ENCODE results near the gene NEGR1. TPM values are rescaled to one million over a fixed set of nuclear protein-coding genes. Genes with fewer than 3 reads are reported as not detected.

Gene NEGR1
- total and polyA plus RNA-seq, 9 donors: 4.7 to 15.1 (median 9.1) TPM

GRCh38 chr1:71695821-71696220 is 586.5 kb downstream of the NEGR1 start:
- no peaks in the 10 kb centered on the region for H3K36me3 ChIP-seq
- no peaks in the 10 kb centered on the region for H3K27me3 ChIP-seq
- 81 to 88% (median 83%) methylated on average over 1 of the region's 1 CpG for WGBS, 3 donors
- H3K27ac ChIP-seq: no peak overlapping the region
- no peaks in the 10 kb centered on the region for H3K4me1 ChIP-seq (ENCODE audit: insufficient read depth)
- no peaks in the 10 kb centered on the region for H3K9me3 ChIP-seq
- TF ChIP-seq POLR2A (IDR thresholded peaks at IDR 0.05) (no peak), CTCF (IDR thresholded peaks at IDR 0.05) (no peak), EP300 (IDR thresholded peaks at IDR 0.05) (no peak)
- intact Hi-C loops (cut with DNase I): no loop called here
- H3K4me3 ChIP-seq: no peak overlapping the region
- DNase-seq: no peak

DNA sequence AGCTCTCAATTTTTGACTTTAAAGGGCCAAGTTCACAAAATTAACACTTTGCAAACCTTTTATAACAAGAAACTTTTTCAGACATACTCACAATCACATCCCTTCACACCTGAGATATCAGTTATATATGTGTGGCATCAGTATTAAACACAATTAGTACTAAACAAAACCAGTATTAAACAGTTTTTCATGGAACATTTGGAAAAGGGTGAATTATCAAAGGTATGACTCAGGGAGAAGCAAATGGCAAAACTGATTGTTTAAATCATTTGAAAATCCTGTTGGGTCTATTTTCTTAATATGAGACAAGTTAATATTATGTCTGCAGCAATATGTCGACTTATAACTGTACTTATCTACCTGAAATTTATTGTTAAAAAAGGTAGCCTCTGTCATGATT is 587.3 kb downstream of the NEGR1 start:
- Histone ChIP-seq H3K9me3 (no peaks in the 10 kb centered on the region), H3K4me1 (ENCODE audit: insufficient read depth) (no peaks in the 10 kb centered on the region), H3K27me3 (no peaks in the 10 kb centered on the region), H3K4me3 (no peak overlapping the region), H3K36me3 (no peaks in the 10 kb centered on the region), H3K27ac (no peak overlapping the region)
- TF ChIP-seq CTCF (IDR thresholded peaks at IDR 0.05) (no peak), POLR2A (IDR thresholded peaks at IDR 0.05) (no peak), EP300 (IDR thresholded peaks at IDR 0.05) (no peak)
- DNase-seq: no peak
- intact Hi-C loops (cut with DNase I): no loop called here
- 72 to 81% (median 80%) methylated on average over 1 of the region's 1 CpG for WGBS, 3 donors

GRCh38 chr1:71693581-71693980 is 588.8 kb downstream of the NEGR1 start:
- Histone ChIP-seq H3K4me3 (no peak overlapping the region), H3K4me1 (ENCODE audit: insufficient read depth) (no peaks in the 10 kb centered on the region)
- intact Hi-C loops (cut with DNase I): no loop called here

GRCh38 chr1:71689635-71690034 is 592.7 kb downstream of the NEGR1 start:
- intact Hi-C loops (cut with DNase I): no loop called here
- Histone ChIP-seq H3K36me3 (no peaks in the 10 kb centered on the region), H3K27ac (no peak overlapping the region), H3K27me3 (no peaks in the 10 kb centered on the region), H3K9me3 (no peaks in the 10 kb centered on the region), H3K4me1 (ENCODE audit: insufficient read depth) (no peaks in the 10 kb centered on the region), H3K4me3 (no peak overlapping the region)
- 92 to 93% (median 92%) methylated on average over 2 of the region's 2 CpGs for WGBS, 3 donors
- TF ChIP-seq POLR2A (IDR thresholded peaks at IDR 0.05) (no peak), EP300 (IDR thresholded peaks at IDR 0.05) (no peak)
- DNase-seq: no peak

More at GRCh38 chr1:71693581-71693980, 588.8 kb downstream of the NEGR1 start:
- no peak for TF ChIP-seq CTCF (IDR thresholded peaks at IDR 0.05)
- no peak for TF ChIP-seq EP300 (IDR thresholded peaks at IDR 0.05)
- TF ChIP-seq POLR2A (IDR thresholded peaks at IDR 0.05): no peak
- DNase-seq: no peak
- Histone ChIP-seq H3K27ac (no peak overlapping the region), H3K9me3 (no peaks in the 10 kb centered on the region), H3K27me3 (no peaks in the 10 kb centered on the region), H3K36me3 (no peaks in the 10 kb centered on the region)

GRCh38 chr1:71687376-71687775 is 595.0 kb downstream of the NEGR1 start:
- WGBS, 3 donors: 27 to 35% (median 30%) methylated on average over 3 of the region's 3 CpGs
- H3K4me3 ChIP-seq: no peak overlapping the region
- no peaks in the 10 kb centered on the region for H3K4me1 ChIP-seq (ENCODE audit: insufficient read depth)
- intact Hi-C loops (cut with DNase I): no loop called here
- DNase-seq: no peak
- H3K27ac ChIP-seq: no peak overlapping the region
- H3K27me3 ChIP-seq: no peaks in the 10 kb centered on the region
- TF ChIP-seq CTCF (IDR thresholded peaks at IDR 0.05): no peak
- no peak for TF ChIP-seq EP300 (IDR thresholded peaks at IDR 0.05)
- no peak for TF ChIP-seq POLR2A (IDR thresholded peaks at IDR 0.05)
- H3K9me3 ChIP-seq: no peaks in the 10 kb centered on the region
- H3K36me3 ChIP-seq: no peaks in the 10 kb centered on the region

Data from ovary (tissue), 9 donors.